Keratinocyte (primary cell): ENCODE measurements around the gene MAGEA9B. TPM values are rescaled to one million over a fixed set of nuclear protein-coding genes. Genes with fewer than 3 reads are reported as not detected.

Experiments
- DNase-seq: peaks from one replicate; pipeline ENCODE4 v3.0.0-alpha.2; 2011; ENCODE audit warnings: low read depth, missing footprints, low spot score
- FAIRE-seq: peaks from 2 replicates; lab custom pipeline; 2011; peaks lifted over from hg19 to GRCh38; lab: Jason Lieb, UNC
- H2AFZ ChIP-seq: 2 replicates; pipeline ENCODE4 v1.6.0; 2012; ENCODE audit warnings: low read length, control low read depth, inconsistent platforms; ENCODE audit not compliant: control insufficient read depth
- H3K27ac ChIP-seq: 2 replicates; pipeline ENCODE4 v1.5.1; 2011; ENCODE audit warnings: low read length; ENCODE audit not compliant: control insufficient read depth, insufficient read depth
- H3K27me3 ChIP-seq: 3 replicates; pipeline ENCODE4 v1.6.0; 2011; ENCODE audit warnings: low read length; ENCODE audit not compliant: control insufficient read depth, insufficient read depth; ENCODE audit errors: extremely low read depth
- H3K36me3 ChIP-seq, 2 experiments: 2 replicates in 1 of 2; 3 replicates in 1 of 2; pipeline ENCODE4 v1.5.1; 2011; ENCODE audit warnings: low read length in 2 of 2, mild to moderate bottlenecking in 1 of 2; ENCODE audit not compliant: control insufficient read depth in 2 of 2, insufficient read depth in 2 of 2; ENCODE audit errors: extremely low read depth in 1 of 2
- H3K4me1 ChIP-seq: 3 replicates; pipeline ENCODE4 v1.5.1; 2011; ENCODE audit warnings: low read length; ENCODE audit not compliant: control insufficient read depth, insufficient read depth; ENCODE audit errors: extremely low read depth
- H3K4me2 ChIP-seq: 3 replicates; pipeline ENCODE4 v1.6.0; 2011; ENCODE audit warnings: low read depth, low read length; ENCODE audit not compliant: control insufficient read depth, insufficient read depth; ENCODE audit errors: extremely low read depth
- H3K4me3 ChIP-seq, 3 experiments: fragments of 200-600 bp in 1 of 3; sonication (generic) in 1 of 3; 2 replicates in 2 of 3; 3 replicates in 1 of 3; pipeline ENCODE4 v1.5.1; 2011 to 2016; ENCODE audit warnings: low read length in 3 of 3, mild to moderate bottlenecking in 3 of 3, control low read depth in 2 of 3, inconsistent platforms in 1 of 3, low read depth in 1 of 3, mixed read lengths in 1 of 3, mixed run types in 1 of 3, moderate library complexity in 1 of 3; ENCODE audit not compliant: control insufficient read depth in 2 of 3, insufficient read depth in 2 of 3; ENCODE audit errors: extremely low read depth in 1 of 3
- H3K79me2 ChIP-seq: 2 replicates; pipeline ENCODE4 v1.6.0; 2012; ENCODE audit warnings: low read length; ENCODE audit not compliant: control insufficient read depth, insufficient read depth
- H3K9ac ChIP-seq: 3 replicates; pipeline ENCODE4 v1.6.0; 2011; ENCODE audit warnings: low read length; ENCODE audit not compliant: control insufficient read depth, insufficient read depth; ENCODE audit errors: extremely low read depth
- H3K9me1 ChIP-seq: 3 replicates; pipeline ENCODE4 v1.6.0; 2011; ENCODE audit warnings: low read length; ENCODE audit not compliant: control insufficient read depth, insufficient read depth; ENCODE audit errors: extremely low read depth
- H3K9me3 ChIP-seq: 2 replicates; pipeline ENCODE4 v1.5.1; 2012; ENCODE audit warnings: low read depth, low read length; ENCODE audit not compliant: control insufficient read depth
- H4K20me1 ChIP-seq: 3 replicates; pipeline ENCODE4 v1.6.0; 2011; ENCODE audit warnings: low read length; ENCODE audit not compliant: control insufficient read depth, insufficient read depth; ENCODE audit errors: extremely low read depth
- EZH2 ChIP-seq: IDR thresholded peaks from one replicate; pipeline ENCODE4 v1.6.1; 2012; ENCODE audit warnings: inconsistent platforms, mild to moderate bottlenecking, low read length, moderate library complexity
- dilution Hi-C: fragments of 300-500 bp; cut with MboI; formaldehyde crosslinking; loops from one replicate; pipeline ENCODE4 v1.7.0; 2020; ENCODE audit warnings: low sequenced_read_pairs; ENCODE audit not compliant: extremely low pct_ligation_motif_present
- polyA plus RNA-seq, 5 experiments: library from polyadenylated mRNA; depleted of rRNA in 3 of 5; stranded (reverse) in 3 of 5; stranded (forward) in 1 of 5; unstranded in 1 of 5; fragments of >200 nt; gene quantifications; 1 replicate in 1 of 5; 2 replicates in 3 of 5; 3 replicates in 1 of 5; pipeline versions ENCODE4 v1.2.1 to v1.2.3, GENCODE V29; 2011 to 2012; ENCODE audit warnings: missing spikeins in 2 of 5, low read depth in 1 of 5, low replicate concordance in 1 of 5
- TF ChIP-seq, protein P1 (sequence below), 3 experiments: IDR thresholded peaks in 1 of 3; conservative IDR thresholded peaks in 1 of 3; optimal IDR thresholded peaks in 1 of 3; 2 replicates in 2 of 3; 3 replicates in 1 of 3; pipeline versions ENCODE3 to v1.5.1; 2011; ENCODE audit warnings: low read length in 3 of 3, mild to moderate bottlenecking in 3 of 3, moderate library complexity in 2 of 3, control low read depth in 1 of 3, inconsistent platforms in 1 of 3; ENCODE audit not compliant: insufficient read depth in 2 of 3; ENCODE audit errors: extremely low read depth in 1 of 3

The MAGEA9B gene
- polyA plus RNA-seq, 1 donor (not counting 4 experiments of a cell fraction or from before 2014, with no cell fraction given), result not detected

DNA sequence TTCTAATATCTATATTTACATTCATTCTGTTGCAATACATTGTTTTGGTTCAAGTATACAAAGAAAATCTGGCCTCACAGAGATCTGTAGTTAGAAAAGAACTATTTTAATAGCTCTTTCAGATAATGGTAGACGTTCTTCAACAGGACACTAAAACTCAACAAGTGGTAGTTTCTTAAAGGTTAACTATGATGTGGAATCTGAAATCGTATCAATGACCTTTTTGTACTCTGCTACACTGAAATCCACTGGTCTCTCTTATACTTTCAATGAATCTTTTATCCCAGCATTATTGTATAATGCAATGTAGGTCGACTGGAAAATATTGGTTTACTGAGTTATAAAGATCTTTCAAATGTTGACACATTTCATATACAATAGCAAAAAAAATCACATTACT lies 31.6 kb upstream of the MAGEA9B start:
- Histone ChIP-seq H3K9me1 (no peaks in the 10 kb centered on the region), H3K79me2 (peaks cover 14% of the 10 kb centered on the region), H3K27ac (no peak overlapping the region), H3K4me1 (no peaks in the 10 kb centered on the region), H3K9me3 (no peaks in the 10 kb centered on the region), H3K4me2 (no peak overlapping the region), H4K20me1 (no peaks in the 10 kb centered on the region), H3K27me3 (no peaks in the 10 kb centered on the region), H3K4me3 (no peak overlapping the region), H3K9ac (no peak overlapping the region), H2AFZ (no peak overlapping the region), H3K36me3 (no peaks in the 10 kb centered on the region)
- FAIRE-seq (no peak), DNase-seq (no peak)
- TF ChIP-seq, protein P1, sequence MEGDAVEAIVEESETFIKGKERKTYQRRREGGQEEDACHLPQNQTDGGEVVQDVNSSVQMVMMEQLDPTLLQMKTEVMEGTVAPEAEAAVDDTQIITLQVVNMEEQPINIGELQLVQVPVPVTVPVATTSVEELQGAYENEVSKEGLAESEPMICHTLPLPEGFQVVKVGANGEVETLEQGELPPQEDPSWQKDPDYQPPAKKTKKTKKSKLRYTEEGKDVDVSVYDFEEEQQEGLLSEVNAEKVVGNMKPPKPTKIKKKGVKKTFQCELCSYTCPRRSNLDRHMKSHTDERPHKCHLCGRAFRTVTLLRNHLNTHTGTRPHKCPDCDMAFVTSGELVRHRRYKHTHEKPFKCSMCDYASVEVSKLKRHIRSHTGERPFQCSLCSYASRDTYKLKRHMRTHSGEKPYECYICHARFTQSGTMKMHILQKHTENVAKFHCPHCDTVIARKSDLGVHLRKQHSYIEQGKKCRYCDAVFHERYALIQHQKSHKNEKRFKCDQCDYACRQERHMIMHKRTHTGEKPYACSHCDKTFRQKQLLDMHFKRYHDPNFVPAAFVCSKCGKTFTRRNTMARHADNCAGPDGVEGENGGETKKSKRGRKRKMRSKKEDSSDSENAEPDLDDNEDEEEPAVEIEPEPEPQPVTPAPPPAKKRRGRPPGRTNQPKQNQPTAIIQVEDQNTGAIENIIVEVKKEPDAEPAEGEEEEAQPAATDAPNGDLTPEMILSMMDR (optimal IDR thresholded peaks at IDR 0.05 in 1 of 3, IDR thresholded peaks at IDR 0.05 in 1 of 3, conservative IDR thresholded peaks at IDR 0.05 in 1 of 3; ENCODE audit: extremely low read depth in 1 of 3, insufficient read depth in 2 of 3, low read length in 3 of 3), result no peak
- no peak for TF ChIP-seq EZH2
- dilution Hi-C loops, result no loop called here

DNA sequence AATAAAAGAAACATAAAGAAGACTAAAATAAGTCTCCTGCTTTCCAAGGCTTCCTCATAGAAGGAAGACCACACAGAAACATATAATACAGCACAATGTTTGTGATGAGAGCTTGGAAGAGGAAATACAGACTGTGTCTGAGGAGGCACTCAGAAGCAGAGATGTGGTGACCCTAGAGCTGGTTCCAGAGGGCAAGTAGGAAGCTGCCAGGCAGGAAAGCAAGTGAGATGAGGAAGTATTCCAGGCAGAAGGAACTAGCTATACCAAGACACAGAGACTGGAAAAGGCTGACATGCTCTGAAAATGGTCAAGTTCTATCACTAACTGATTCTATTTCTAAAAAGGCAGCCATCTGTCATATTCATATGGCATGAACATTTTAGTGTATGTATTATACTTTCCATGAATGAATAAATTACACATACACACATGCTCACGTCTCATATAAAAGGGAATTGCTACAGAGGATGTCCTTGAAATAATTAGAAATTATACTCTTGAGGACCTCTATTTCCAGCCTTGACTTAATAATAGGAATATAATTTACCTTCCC lies 24.4 kb upstream of the MAGEA9B start:
- no peaks in the 10 kb centered on the region for H3K36me3 ChIP-seq
- H3K4me3 ChIP-seq, result no peak overlapping the region
- dilution Hi-C loops, result no loop called here

More for the DNA sequence above, 24.4 kb upstream of the MAGEA9B start:
- DNase-seq (no peak), FAIRE-seq (no peak)
- no peak overlapping the region for H2AFZ ChIP-seq
- H3K27me3 ChIP-seq, result no peaks in the 10 kb centered on the region
- TF ChIP-seq, protein P1 (optimal IDR thresholded peaks at IDR 0.05 in 1 of 3, IDR thresholded peaks at IDR 0.05 in 1 of 3, conservative IDR thresholded peaks at IDR 0.05 in 1 of 3; ENCODE audit: extremely low read depth in 1 of 3, insufficient read depth in 2 of 3, low read length in 3 of 3), result no peak
- TF ChIP-seq EZH2, result no peak
- H4K20me1 ChIP-seq, result no peaks in the 10 kb centered on the region
- peaks cover 2% of the 10 kb centered on the region for H3K79me2 ChIP-seq
- H3K4me1 ChIP-seq, result no peaks in the 10 kb centered on the region
- H3K9me3 ChIP-seq, result no peaks in the 10 kb centered on the region
- H3K4me2 ChIP-seq, result no peak overlapping the region
- no peak overlapping the region for H3K9ac ChIP-seq
- H3K9me1 ChIP-seq, result no peaks in the 10 kb centered on the region
- no peak overlapping the region for H3K27ac ChIP-seq
